GM23248 (cell line): ENCODE results near the gene ASIC2. TPM values are rescaled to one million over a fixed set of nuclear protein-coding genes. Genes with fewer than 3 reads are reported as not detected.

ENCODE experiments used
- DNase-seq: peaks from one replicate; pipeline ENCODE4 v3.0.0-alpha.2; 2015
- H2AFZ ChIP-seq: fragments of 200-600 bp; sonication (generic); 2 replicates; pipeline ENCODE4 v1.6.1; 2016; ENCODE audit warnings: antibody characterized with exemption
- H3F3A ChIP-seq: fragments of 200-600 bp; sonication (generic); 2 replicates; pipeline ENCODE4 v1.6.1; 2016; ENCODE audit warnings: mild to moderate bottlenecking, antibody characterized with exemption, mixed run types; ENCODE audit not compliant: insufficient read depth
- H3K27ac ChIP-seq: fragments of 200-600 bp; sonication (generic); 2 replicates; pipeline ENCODE4 v1.5.1; 2016; ENCODE audit warnings: mild to moderate bottlenecking
- H3K27me3 ChIP-seq: fragments of 200-600 bp; sonication (generic); replicated peaks from 2 replicates; pipeline ENCODE4 v1.6.1; 2016; ENCODE audit warnings: mild to moderate bottlenecking; ENCODE audit not compliant: insufficient read depth
- H3K36me3 ChIP-seq: fragments of 200-600 bp; sonication (generic); 2 replicates; pipeline ENCODE4 v1.6.1; 2016; ENCODE audit warnings: low read depth, mild to moderate bottlenecking
- H3K4me1 ChIP-seq: fragments of 200-600 bp; sonication (generic); 2 replicates; pipeline ENCODE4 v1.6.1; 2016; ENCODE audit warnings: mild to moderate bottlenecking; ENCODE audit not compliant: insufficient read depth
- H3K4me2 ChIP-seq: fragments of 200-600 bp; sonication (generic); one replicate; pipeline ENCODE4 v1.6.1; 2016; ENCODE audit warnings: mild to moderate bottlenecking; ENCODE audit not compliant: unreplicated experiment
- H3K4me3 ChIP-seq: fragments of 200-600 bp; sonication (generic); 2 replicates; pipeline ENCODE4 v1.5.1; 2016; ENCODE audit warnings: mild to moderate bottlenecking
- H3K79me2 ChIP-seq: fragments of 200-600 bp; sonication (generic); 2 replicates; pipeline ENCODE4 v1.6.1; 2016; ENCODE audit warnings: mild to moderate bottlenecking; ENCODE audit not compliant: insufficient read depth
- H3K9ac ChIP-seq: fragments of 200-600 bp; sonication (generic); 2 replicates; pipeline ENCODE4 v1.6.1; 2016; ENCODE audit warnings: mild to moderate bottlenecking
- H3K9me2 ChIP-seq: fragments of 200-600 bp; sonication (generic); 2 replicates; pipeline ENCODE4 v1.6.1; 2016; ENCODE audit warnings: mixed run types, mild to moderate bottlenecking, moderate library complexity; ENCODE audit not compliant: insufficient read depth
- H3K9me3 ChIP-seq: fragments of 200-600 bp; sonication (generic); one replicate; pipeline ENCODE4 v1.6.1; 2017; ENCODE audit warnings: low read depth
- H4K20me1 ChIP-seq: fragments of 200-600 bp; sonication (generic); 2 replicates; pipeline ENCODE4 v1.6.0; 2016; ENCODE audit not compliant: insufficient read depth
- EZH2 ChIP-seq: fragments of 200-600 bp; sonication (generic); IDR thresholded peaks from 2 replicates; pipeline ENCODE4 v1.6.1; 2018; ENCODE audit warnings: antibody characterized with exemption, mild to moderate bottlenecking; ENCODE audit not compliant: insufficient read depth, poor library complexity, severe bottlenecking
- EZH2phosphoT487 ChIP-seq: fragments of 200-600 bp; sonication (generic); IDR thresholded peaks from 2 replicates; pipeline ENCODE4 v1.6.1; 2018; ENCODE audit warnings: antibody characterized with exemption, moderate library complexity, mild to moderate bottlenecking, low read depth; ENCODE audit not compliant: insufficient read depth
- WGBS, 2 experiments: methylation state at CpG; one replicate each; pipeline ENCODE4 v1.1.6; 2015 to 2017; ENCODE audit warnings: low lambda C conversion rate in 2 of 2, low coverage in 1 of 2; ENCODE audit errors: missing lambda C conversion rate in 2 of 2; 5-methylcytosine and 5-hydroxymethylcytosine counted together
- in situ Hi-C: fragments of 300-500 bp; cut with MboI; formaldehyde crosslinking; loops from 2 replicates; pipeline ENCODE4 v1.15.0; 2020
- polyA plus RNA-seq: library from polyadenylated mRNA; unstranded; fragments of >200 nt; fragmentation: Nextera tagmentation; extraction: Ambion mirVana; gene quantifications from 2 replicates; pipeline ENCODE4 v1.2.1, GENCODE V29; 2016
- total RNA-seq: library from RNA; depleted of rRNA; stranded (reverse); fragments of >200 nt; shearing (Covaris generic); gene quantifications from 2 replicates; pipeline ENCODE4 v1.2.3, GENCODE V29; 2014

Gene ASIC2
- total and polyA plus RNA-seq, 2 experiments from 2014 or later = under 0.01 TPM; not detected in 1

- Histone ChIP-seq H3F3A (no peaks in the 10 kb centered on the region), H3K4me3 (no peak overlapping the region), H3K9ac (no peak overlapping the region), H3K9me2 (no peaks in the 10 kb centered on the region), H3K79me2 (no peaks in the 10 kb centered on the region), H2AFZ (no peak overlapping the region), H3K4me2 (no peak overlapping the region), H3K36me3 (no peaks in the 10 kb centered on the region), H4K20me1 (no peaks in the 10 kb centered on the region), H3K27me3 (peaks cover 5% of the 10 kb centered on the region), H3K27ac (no peak overlapping the region), H3K4me1 (no peaks in the 10 kb centered on the region), H3K9me3 (no peaks in the 10 kb centered on the region)
- in situ Hi-C loops = no loop called here
- no peak for TF ChIP-seq EZH2phosphoT487
- peak; percentile 20 for DNase-seq
- WGBS, 2 experiments = 51 to 54% methylated on average over 12 of the region's 12 CpGs
Measured at GRCh38 chr17:33072421-33073161, 220.5 kb downstream of the ASIC2 start.

- no peak overlapping the region for H2AFZ ChIP-seq
- in situ Hi-C loops = no loop called here
Measured at GRCh38 chr17:33071656-33072055, 221.4 kb downstream of the ASIC2 start.

GRCh38 chr17:33057564-33057963 lies 235.5 kb downstream of the ASIC2 start:
- peak; percentile 24 for DNase-seq
- Histone ChIP-seq H3K4me3 (no peak overlapping the region), H4K20me1 (no peaks in the 10 kb centered on the region), H3F3A (no peaks in the 10 kb centered on the region), H3K9me2 (no peaks in the 10 kb centered on the region), H3K27me3 (peaks cover 11% of the 10 kb centered on the region; the same call in 1 of the 2 replicates), H2AFZ (no peak overlapping the region), H3K9ac (no peak overlapping the region), H3K4me2 (no peak overlapping the region), H3K79me2 (no peaks in the 10 kb centered on the region), H3K27ac (no peak overlapping the region), H3K36me3 (no peaks in the 10 kb centered on the region), H3K9me3 (no peaks in the 10 kb centered on the region), H3K4me1 (no peaks in the 10 kb centered on the region)
- TF ChIP-seq EZH2phosphoT487 (no peak), EZH2 (no peak)
- in situ Hi-C loops = no loop called here
- WGBS, 2 experiments = 4 to 7% methylated on average over 2 of the region's 2 CpGs

More at GRCh38 chr17:33071656-33072055, 221.4 kb downstream of the ASIC2 start:
- Histone ChIP-seq H3K9me2 (no peaks in the 10 kb centered on the region), H3K9me3 (no peaks in the 10 kb centered on the region), H3K9ac (no peak overlapping the region), H3K79me2 (no peaks in the 10 kb centered on the region), H3K27ac (no peak overlapping the region), H3K27me3 (peaks cover 5% of the 10 kb centered on the region), H4K20me1 (no peaks in the 10 kb centered on the region), H3K4me2 (no peak overlapping the region), H3K4me3 (no peak overlapping the region), H3F3A (no peaks in the 10 kb centered on the region), H3K4me1 (no peaks in the 10 kb centered on the region), H3K36me3 (no peaks in the 10 kb centered on the region)
- TF ChIP-seq EZH2 (no peak), EZH2phosphoT487 (no peak)
- DNase-seq = no peak

GRCh38 chr17:33056399-33057146 lies 236.5 kb downstream of the ASIC2 start:
- Histone ChIP-seq H3K9me2 (no peaks in the 10 kb centered on the region), H3F3A (no peaks in the 10 kb centered on the region), H3K27me3 (peaks cover 11% of the 10 kb centered on the region; the same call in 1 of the 2 replicates), H3K9ac (no peak overlapping the region), H3K4me2 (no peak overlapping the region), H3K79me2 (no peaks in the 10 kb centered on the region), H2AFZ (no peak overlapping the region), H3K36me3 (no peaks in the 10 kb centered on the region), H4K20me1 (no peaks in the 10 kb centered on the region), H3K9me3 (no peaks in the 10 kb centered on the region), H3K4me1 (no peaks in the 10 kb centered on the region), H3K27ac (no peak overlapping the region), H3K4me3 (no peak overlapping the region)
- in situ Hi-C loops = no loop called here
- DNase-seq = no peak
- 9 to 11% methylated on average over 4 of the region's 4 CpGs for WGBS, 2 experiments
- TF ChIP-seq EZH2 = no peak
